Natural killer cell (primary cell): ENCODE data around the gene LRRC8C. TPM values are rescaled to one million over a fixed set of nuclear protein-coding genes. Genes with fewer than 3 reads are reported as not detected.
"Not testable (repeated sequence)": the region's sequence is repeated elsewhere in the genome, so short reads cannot be mapped to it uniquely, and the experiment has no call there.

Experiments
- ATAC-seq, 3 donors: fragments of 150-1000 bp in 2 of 3; fragments of 200-7000 bp in 1 of 3; cut with Tn5 transposase; 1 replicate in 1 of 3; 2 replicates in 2 of 3; pipeline ENCODE4 v1.10.0; 2021; ENCODE audit warnings: mild to moderate bottlenecking in 2 of 3, moderate library complexity in 2 of 3
- DNase-seq, 2 donors: peaks; one replicate each; pipeline versions ENCODE4 v3.0.0 to v3.0.0-alpha.2; 2013 to 2021; ENCODE audit warnings: mixed read lengths in 1 of 2
- H3K27ac ChIP-seq: one replicate; pipeline ENCODE4 v1.5.1; 2013; ENCODE audit warnings: mild to moderate bottlenecking, low read length
- H3K27me3 ChIP-seq: one replicate; pipeline ENCODE4 v1.6.1; 2013; ENCODE audit warnings: low read length; ENCODE audit not compliant: control insufficient read depth, insufficient read depth
- H3K36me3 ChIP-seq: one replicate; pipeline ENCODE4 v1.6.1; 2013; ENCODE audit warnings: low read length; ENCODE audit not compliant: control insufficient read depth, insufficient read depth
- H3K4me1 ChIP-seq: one replicate; pipeline ENCODE4 v1.6.1; 2013; ENCODE audit warnings: low read length; ENCODE audit not compliant: control insufficient read depth, insufficient read depth
- H3K4me3 ChIP-seq: one replicate; pipeline ENCODE4 v1.5.1; 2013; ENCODE audit warnings: low read length
- H3K9me3 ChIP-seq: one replicate; pipeline ENCODE4 v1.6.1; 2013; ENCODE audit warnings: low read length; ENCODE audit not compliant: control insufficient read depth, insufficient read depth
- H3K27ac Mint-ChIP-seq, 2 donors: one replicate each; pipeline ENCODE4 v1.8.0; 2022; ENCODE audit warnings: mild to moderate bottlenecking in 2 of 2, mixed read lengths in 2 of 2, moderate library complexity in 1 of 2
- H3K27me3 Mint-ChIP-seq, 2 donors: one replicate each; pipeline ENCODE4 v1.8.0; 2022; ENCODE audit warnings: low read depth in 2 of 2, mixed read lengths in 2 of 2
- H3K36me3 Mint-ChIP-seq: one replicate; pipeline ENCODE4 v1.8.0; 2022; ENCODE audit warnings: mixed read lengths
- H3K4me1 Mint-ChIP-seq, 2 donors: one replicate each; pipeline ENCODE4 v1.8.0; 2022; ENCODE audit warnings: mixed read lengths in 2 of 2
- H3K4me3 Mint-ChIP-seq: one replicate; pipeline ENCODE4 v1.8.0; 2022; ENCODE audit warnings: mild to moderate bottlenecking, moderate library complexity, mixed read lengths
- H3K9me3 Mint-ChIP-seq, 2 donors: one replicate each; pipeline ENCODE4 v1.8.0; 2022; ENCODE audit warnings: mixed read lengths in 2 of 2
- WGBS: methylation state at CpG from one replicate; pipeline ENCODE4 v1.1.7; 2013; ENCODE audit warnings: missing lambda C conversion rate; ENCODE audit not compliant: insufficient coverage; 5-methylcytosine and 5-hydroxymethylcytosine counted together
- intact Hi-C: fragments of 100-400 bp; cut with micrococcal nuclease; formaldehyde crosslinking; loops from one replicate; pipeline ENCODE4 v1.14.2; 2022
- total RNA-seq, 4 donors: library from RNA; stranded (reverse); fragments of 120-200 nt in 1 of 4; gene quantifications; one replicate each; pipeline versions ENCODE4 v1.2.3 to v1.2.4, GENCODE V29; 2013 to 2022
- TF ChIP-seq, protein P1 (sequence below): fragments of 200-600 bp; IDR thresholded peaks from one replicate; pipeline ENCODE4 v1.8.0; 2022; ENCODE audit warnings: antibody characterized with exemption

Gene LRRC8C
- total RNA-seq, 3 donors from 2014 or later (not counting 1 experiment from before 2014, with no cell fraction given) = 7.6 to 19.1 (median 15.1) TPM

DNA sequence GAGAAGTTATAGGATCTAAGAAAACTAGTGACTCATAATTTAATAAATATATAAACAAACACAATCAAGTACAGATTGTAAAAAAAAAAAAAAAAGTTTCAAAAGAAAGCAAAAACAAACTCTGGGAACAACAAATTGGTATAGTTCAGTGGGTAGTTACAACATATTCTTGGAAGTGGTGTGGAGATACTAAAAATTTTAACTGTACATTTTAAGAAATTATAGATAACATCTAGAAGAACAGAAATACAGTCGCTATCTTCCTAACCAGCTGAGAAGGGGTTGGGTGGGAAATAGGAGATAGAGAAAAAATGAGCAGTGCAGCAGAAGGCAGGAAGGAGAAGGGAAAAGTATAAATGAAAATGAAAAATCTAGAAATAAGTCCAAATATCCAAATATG lies 70.5 kb downstream of the LRRC8C start:
- H3K27me3 ChIP-seq = no peaks in the 10 kb centered on the region
- Mint-ChIP-seq H3K36me3 (peaks cover 5% of the 10 kb centered on the region), H3K27ac (no peak overlapping the region), H3K4me1 (peaks cover 45 to 57% of the 10 kb centered on the region in 2 donors), H3K27me3 (no peaks in the 10 kb centered on the region), H3K9me3 (no peaks in the 10 kb centered on the region), H3K4me3 (no peak overlapping the region)
- TF ChIP-seq, protein P1, sequence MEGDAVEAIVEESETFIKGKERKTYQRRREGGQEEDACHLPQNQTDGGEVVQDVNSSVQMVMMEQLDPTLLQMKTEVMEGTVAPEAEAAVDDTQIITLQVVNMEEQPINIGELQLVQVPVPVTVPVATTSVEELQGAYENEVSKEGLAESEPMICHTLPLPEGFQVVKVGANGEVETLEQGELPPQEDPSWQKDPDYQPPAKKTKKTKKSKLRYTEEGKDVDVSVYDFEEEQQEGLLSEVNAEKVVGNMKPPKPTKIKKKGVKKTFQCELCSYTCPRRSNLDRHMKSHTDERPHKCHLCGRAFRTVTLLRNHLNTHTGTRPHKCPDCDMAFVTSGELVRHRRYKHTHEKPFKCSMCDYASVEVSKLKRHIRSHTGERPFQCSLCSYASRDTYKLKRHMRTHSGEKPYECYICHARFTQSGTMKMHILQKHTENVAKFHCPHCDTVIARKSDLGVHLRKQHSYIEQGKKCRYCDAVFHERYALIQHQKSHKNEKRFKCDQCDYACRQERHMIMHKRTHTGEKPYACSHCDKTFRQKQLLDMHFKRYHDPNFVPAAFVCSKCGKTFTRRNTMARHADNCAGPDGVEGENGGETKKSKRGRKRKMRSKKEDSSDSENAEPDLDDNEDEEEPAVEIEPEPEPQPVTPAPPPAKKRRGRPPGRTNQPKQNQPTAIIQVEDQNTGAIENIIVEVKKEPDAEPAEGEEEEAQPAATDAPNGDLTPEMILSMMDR = no peak
- peaks cover 7% of the 10 kb centered on the region for H3K4me1 ChIP-seq
- ATAC-seq (no peak), DNase-seq (no peak)
- no peaks in the 10 kb centered on the region for H3K9me3 ChIP-seq
- no CpG with 5 or more reads among the region's 1 CpG for WGBS
- H3K27ac ChIP-seq = no peak overlapping the region
- H3K36me3 ChIP-seq = no peaks in the 10 kb centered on the region
- H3K4me3 ChIP-seq = no peak overlapping the region
- intact Hi-C loops = no loop called here

DNA sequence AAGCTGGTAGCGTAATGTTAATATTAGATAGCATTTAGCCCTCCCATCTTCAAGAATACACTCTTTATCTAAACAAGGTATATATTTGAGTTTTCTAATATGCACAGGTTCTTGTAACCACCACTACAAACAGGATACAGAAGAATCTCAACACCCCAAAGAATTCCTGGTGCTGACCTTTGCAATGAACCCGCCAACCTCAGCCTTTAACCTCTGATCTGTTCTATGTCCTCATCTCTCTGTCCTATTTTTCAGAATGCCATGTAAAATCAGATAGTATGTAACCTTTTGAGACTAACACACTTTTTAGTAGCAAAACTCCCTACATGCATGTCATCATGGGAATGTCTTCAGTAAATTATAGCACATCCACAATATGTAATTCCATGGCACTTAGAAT lies 71.1 kb downstream of the LRRC8C start:
- peaks cover 10% of the 10 kb centered on the region for H3K36me3 Mint-ChIP-seq
- ATAC-seq (no peak), DNase-seq (no peak)
- no peaks in the 10 kb centered on the region for H3K36me3 ChIP-seq
- intact Hi-C loops = no loop called here
- no peak overlapping the region for H3K27ac Mint-ChIP-seq
- no peak overlapping the region for H3K4me3 Mint-ChIP-seq
- H3K4me1 Mint-ChIP-seq = peaks cover 40 to 57% of the 10 kb centered on the region in 2 donors
- H3K27me3 ChIP-seq = no peaks in the 10 kb centered on the region
- no peaks in the 10 kb centered on the region for H3K27me3 Mint-ChIP-seq
- no peaks in the 10 kb centered on the region for H3K9me3 ChIP-seq
- H3K27ac ChIP-seq = no peak overlapping the region
- H3K4me3 ChIP-seq = no peak overlapping the region
- H3K9me3 Mint-ChIP-seq = no peaks in the 10 kb centered on the region
- TF ChIP-seq, protein P1 = no peak
- H3K4me1 ChIP-seq = peaks cover 7% of the 10 kb centered on the region
- 100% methylated on average over 1 of the region's 2 CpGs for WGBS

DNA sequence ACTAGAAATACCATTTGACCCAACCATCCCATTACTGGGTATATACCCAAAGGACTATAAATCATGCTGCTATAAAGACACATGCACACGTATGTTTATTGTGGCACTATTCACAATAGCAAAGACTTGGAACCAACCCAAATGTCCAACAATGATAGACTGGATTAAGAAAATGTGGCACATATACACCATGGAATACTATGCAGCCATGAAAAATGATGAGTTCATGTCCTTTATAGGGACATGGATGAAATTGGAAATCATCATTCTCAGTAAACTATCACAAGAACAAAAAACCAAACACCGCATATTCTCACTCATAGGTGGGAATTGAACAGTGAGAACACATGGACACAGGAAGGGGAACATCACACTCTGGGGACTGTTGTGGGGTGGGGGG lies 72.0 kb downstream of the LRRC8C start:
- Mint-ChIP-seq H3K36me3 (peaks cover 11% of the 10 kb centered on the region), H3K4me1 (peaks cover 31 to 49% of the 10 kb centered on the region in 2 donors)
- no CpG with 5 or more reads among the region's 2 CpGs for WGBS
- H3K4me3 Mint-ChIP-seq, H3K27me3 ChIP-seq, H3K9me3 ChIP-seq, H3K27me3 Mint-ChIP-seq, H3K27ac ChIP-seq, H3K27ac Mint-ChIP-seq, intact Hi-C loops, H3K4me1 ChIP-seq, H3K9me3 Mint-ChIP-seq, H3K4me3 ChIP-seq, H3K36me3 ChIP-seq, ATAC-seq, DNase-seq: not testable (repeated sequence)

DNA sequence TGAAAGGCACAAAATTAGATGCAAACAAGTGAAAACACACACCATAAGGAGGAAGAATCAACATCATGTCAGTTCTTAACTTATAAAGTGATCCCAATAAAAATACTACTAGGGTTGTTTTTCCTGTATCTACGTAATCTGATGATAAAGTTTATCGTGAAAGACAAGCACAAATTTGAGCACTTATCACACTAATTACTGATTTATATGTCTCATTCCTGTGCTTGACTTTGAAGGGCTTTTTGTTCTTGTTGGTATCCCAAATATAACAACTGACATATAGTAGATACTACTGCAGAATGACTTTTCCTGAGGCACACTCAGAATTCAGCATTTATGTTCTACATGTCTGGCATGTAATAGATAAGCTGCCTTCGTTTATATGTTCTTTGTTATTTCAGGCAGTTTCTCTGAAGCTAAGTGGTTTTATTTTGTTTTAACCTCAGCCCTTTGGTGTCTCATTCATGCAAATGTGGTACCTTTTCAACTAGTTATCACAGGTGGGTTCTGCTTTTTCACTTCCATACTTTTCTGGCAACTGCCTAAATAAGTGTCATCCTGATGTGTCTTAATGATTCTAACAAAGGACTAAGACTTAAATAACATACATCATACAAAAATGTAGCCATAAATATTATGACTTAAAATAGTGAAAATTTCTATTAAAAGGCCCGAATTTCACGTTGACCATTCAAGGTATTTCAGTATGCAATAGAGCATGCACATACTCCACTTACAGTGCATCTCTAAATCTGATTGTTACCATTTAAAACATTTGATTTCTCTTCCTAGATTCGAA lies 73.2 kb downstream of the LRRC8C start:
- peak overlapping the region in 1 of 2 donors; percentile 18 for H3K27ac Mint-ChIP-seq
- DNase-seq (no peak), ATAC-seq (no peak)
- peaks cover 23 to 45% of the 10 kb centered on the region in 2 donors for H3K4me1 Mint-ChIP-seq
- intact Hi-C loops = no loop called here
- peaks cover 7% of the 10 kb centered on the region for H3K4me1 ChIP-seq
- 46% methylated on average over 3 of the region's 6 CpGs for WGBS
- H3K36me3 Mint-ChIP-seq = peaks cover 11% of the 10 kb centered on the region
- no peaks in the 10 kb centered on the region for H3K9me3 ChIP-seq
- H3K27ac ChIP-seq = no peak overlapping the region
- no peaks in the 10 kb centered on the region for H3K36me3 ChIP-seq
- no peaks in the 10 kb centered on the region for H3K27me3 ChIP-seq
- H3K27me3 Mint-ChIP-seq = no peaks in the 10 kb centered on the region
- H3K9me3 Mint-ChIP-seq = no peaks in the 10 kb centered on the region
- TF ChIP-seq, protein P1 = no peak
- H3K4me3 ChIP-seq = no peak overlapping the region
- no peak overlapping the region for H3K4me3 Mint-ChIP-seq
